ENCODE measurements around the gene VDR.

DNA sequence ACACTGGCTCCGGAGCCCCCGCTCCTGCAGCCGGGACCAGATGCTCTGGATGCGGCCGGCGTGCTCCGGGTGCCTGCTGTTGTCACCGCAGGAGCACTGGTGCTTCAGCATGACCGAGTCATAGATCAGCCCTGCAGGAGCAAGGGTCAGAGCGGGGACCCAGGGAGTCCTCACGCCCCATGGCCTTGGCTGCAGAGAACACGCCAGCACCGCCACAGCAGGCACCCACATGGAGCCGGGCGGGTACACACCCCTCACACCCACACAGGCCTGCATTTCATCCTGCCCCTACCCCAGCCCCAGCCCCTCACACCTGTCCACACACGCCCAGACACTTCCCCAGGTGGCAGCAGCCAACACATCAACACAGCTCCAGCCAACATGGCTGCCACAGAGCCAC lies 112.9 kb downstream of the VDR start:
- TF ChIP-seq CTCF (IDR thresholded peaks at IDR 0.05 in 8 of 11, conservative IDR thresholded peaks at IDR 0.05 in 3 of 11) (no peak), POLR2AphosphoS5 (IDR thresholded peaks at IDR 0.05) (no peak)

Measured in spleen (tissue), 7 donors.